ENCODE measurements around the gene TRPM2. TPM values are rescaled to one million over a fixed set of nuclear protein-coding genes. Genes with fewer than 3 reads are reported as not detected.

TRPM2 gene
- total RNA-seq, 4 donors from 2014 or later: 1.6 to 3.5 (median 2.7) TPM

DNA sequence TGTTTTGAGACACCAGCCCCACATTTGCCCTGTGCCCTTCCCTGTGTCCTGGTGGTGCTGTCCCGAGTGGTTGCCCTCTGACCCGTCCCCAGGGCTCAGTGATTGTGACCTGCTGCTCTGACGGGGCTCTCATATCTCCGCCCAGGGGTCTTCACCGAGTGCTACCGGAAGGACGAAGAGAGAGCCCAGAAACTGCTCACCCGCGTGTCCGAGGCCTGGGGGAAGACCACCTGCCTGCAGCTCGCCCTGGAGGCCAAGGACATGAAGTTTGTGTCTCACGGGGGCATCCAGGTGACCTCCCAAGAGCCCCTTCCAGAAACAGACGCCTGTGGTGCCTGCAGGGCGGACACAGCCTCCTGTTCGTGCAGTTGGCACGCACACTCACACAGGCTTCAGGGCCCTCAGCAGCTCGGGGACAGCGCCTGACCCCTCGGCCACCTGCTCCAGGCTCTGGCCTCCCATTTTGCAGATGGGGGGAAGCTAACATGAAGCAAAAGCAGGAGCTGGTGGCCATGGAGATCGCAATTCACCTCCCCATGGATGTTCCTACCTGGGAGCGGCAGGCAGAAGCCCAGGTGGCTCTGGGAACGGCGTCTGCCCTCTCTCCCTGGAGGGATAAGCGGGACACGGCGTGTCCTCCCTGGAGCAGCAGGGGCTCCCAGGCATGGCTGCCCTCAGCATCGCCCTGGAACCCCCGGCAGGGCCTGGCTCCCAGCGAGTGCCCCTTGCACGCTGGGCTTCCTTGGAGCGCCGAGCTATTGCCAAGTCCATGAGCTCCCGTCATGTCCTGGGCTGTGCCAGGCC lies 45.9 kb downstream of the TRPM2 start:
- no peak for DNase-seq (ENCODE audit: extremely low spot score)
- 79% methylated on average over 28 of the region's 33 CpGs for WGBS
- H3K27ac ChIP-seq (replicated peaks in 1 of 4): no peak overlapping the region
- H3K36me3 ChIP-seq: no peaks in the 10 kb centered on the region
- H3K4me3 ChIP-seq: no peak overlapping the region
- intact Hi-C loops (cut with DNase I): no loop called here
- H3K9me3 ChIP-seq: no peaks in the 10 kb centered on the region
- H3K4me1 ChIP-seq: no peaks in the 10 kb centered on the region
- TF ChIP-seq POLR2AphosphoS5 (IDR thresholded peaks at IDR 0.05) (no peak), EP300 (IDR thresholded peaks at IDR 0.05) (no peak), POLR2A (IDR thresholded peaks at IDR 0.05; ENCODE audit: low read depth) (no peak)
- TF ChIP-seq, protein P1, sequence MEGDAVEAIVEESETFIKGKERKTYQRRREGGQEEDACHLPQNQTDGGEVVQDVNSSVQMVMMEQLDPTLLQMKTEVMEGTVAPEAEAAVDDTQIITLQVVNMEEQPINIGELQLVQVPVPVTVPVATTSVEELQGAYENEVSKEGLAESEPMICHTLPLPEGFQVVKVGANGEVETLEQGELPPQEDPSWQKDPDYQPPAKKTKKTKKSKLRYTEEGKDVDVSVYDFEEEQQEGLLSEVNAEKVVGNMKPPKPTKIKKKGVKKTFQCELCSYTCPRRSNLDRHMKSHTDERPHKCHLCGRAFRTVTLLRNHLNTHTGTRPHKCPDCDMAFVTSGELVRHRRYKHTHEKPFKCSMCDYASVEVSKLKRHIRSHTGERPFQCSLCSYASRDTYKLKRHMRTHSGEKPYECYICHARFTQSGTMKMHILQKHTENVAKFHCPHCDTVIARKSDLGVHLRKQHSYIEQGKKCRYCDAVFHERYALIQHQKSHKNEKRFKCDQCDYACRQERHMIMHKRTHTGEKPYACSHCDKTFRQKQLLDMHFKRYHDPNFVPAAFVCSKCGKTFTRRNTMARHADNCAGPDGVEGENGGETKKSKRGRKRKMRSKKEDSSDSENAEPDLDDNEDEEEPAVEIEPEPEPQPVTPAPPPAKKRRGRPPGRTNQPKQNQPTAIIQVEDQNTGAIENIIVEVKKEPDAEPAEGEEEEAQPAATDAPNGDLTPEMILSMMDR (IDR thresholded peaks at IDR 0.05): no peak
- H3K27me3 ChIP-seq: peaks cover 0 to 29% (median 0%) of the 10 kb centered on the region in 4 donors

DNA sequence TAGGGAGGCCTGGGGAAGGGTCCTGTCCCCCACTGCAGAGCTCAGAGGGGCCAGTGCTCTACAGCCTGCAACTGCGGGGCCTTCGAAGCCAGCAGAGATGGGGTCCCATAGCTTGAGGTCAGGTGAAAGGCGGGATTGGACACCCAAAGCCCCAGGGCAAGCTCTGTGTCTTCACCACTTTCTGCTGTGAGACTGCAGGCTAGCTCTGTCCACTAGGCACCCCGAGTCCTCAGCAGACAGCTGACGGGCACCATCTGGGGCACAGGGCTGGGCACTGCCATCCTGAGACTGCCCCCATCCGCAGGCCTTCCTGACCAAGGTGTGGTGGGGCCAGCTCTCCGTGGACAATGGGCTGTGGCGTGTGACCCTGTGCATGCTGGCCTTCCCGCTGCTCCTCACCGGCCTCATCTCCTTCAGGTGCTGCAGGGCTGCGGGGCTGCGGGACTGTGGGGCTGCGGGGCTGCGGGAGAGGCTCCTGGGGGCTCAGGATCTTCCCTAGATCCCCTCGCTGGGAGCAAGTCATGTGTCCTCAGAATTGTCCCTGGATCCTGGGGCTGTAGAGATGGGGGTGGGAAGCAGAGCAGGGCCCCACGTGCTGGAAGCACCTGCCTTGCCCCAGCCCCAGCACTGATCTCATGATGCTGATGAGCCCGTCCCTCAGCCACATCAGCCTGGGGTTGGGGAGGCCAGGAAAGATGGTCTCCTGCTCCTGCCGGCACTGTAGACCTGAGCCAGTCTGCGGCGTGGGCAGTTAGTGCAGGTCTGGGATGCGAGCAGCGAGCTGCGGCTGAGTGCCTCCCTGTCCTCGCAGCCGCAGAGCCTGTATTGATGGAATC lies 46.8 kb downstream of the TRPM2 start:
- no peaks in the 10 kb centered on the region for H3K36me3 ChIP-seq
- H3K9me3 ChIP-seq: no peaks in the 10 kb centered on the region
- TF ChIP-seq EP300 (IDR thresholded peaks at IDR 0.05): no peak
- TF ChIP-seq POLR2AphosphoS5 (IDR thresholded peaks at IDR 0.05): no peak
- TF ChIP-seq POLR2A (IDR thresholded peaks at IDR 0.05; ENCODE audit: low read depth): no peak
- TF ChIP-seq, protein P1 (IDR thresholded peaks at IDR 0.05): no peak
- H3K4me3 ChIP-seq: no peak overlapping the region
- intact Hi-C loops (cut with DNase I): no loop called here
- peaks cover 0 to 23% (median 0%) of the 10 kb centered on the region in 4 donors for H3K27me3 ChIP-seq
- no peak overlapping the region for H3K27ac ChIP-seq (replicated peaks in 1 of 4)
- no peak for DNase-seq (ENCODE audit: extremely low spot score)
- H3K4me1 ChIP-seq: no peaks in the 10 kb centered on the region
- WGBS: 90% methylated on average over 4 of the region's 25 CpGs

DNA sequence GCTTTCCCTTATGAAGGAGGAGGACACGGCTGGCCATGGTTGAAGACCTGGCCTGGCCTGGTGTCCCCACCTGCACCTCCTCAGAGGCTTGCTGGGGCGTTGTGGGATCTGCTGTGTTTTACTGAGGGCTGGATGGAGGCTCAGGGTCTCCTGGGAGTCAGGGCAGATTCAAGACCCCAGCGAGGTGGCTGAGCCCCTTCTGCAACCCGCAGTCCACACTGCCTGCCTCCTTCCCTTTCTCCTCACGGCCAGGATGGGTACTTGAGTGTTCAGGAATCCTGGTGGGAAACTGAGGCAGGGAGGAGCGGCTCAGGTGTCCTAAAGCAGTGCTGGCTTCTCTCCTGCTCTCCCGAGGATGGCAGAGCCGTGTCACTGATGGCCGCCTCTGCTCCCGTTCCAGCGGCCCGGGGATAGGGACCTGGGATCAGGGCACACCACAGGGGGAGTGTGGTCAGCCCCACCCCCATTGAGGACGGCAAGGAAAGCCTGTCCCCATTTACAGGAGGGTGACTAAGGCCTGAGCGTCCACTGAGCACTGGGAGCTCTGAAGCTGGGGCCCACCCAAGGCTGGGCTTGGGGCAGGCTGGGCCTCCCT lies 47.5 kb downstream of the TRPM2 start:
- no peak overlapping the region for H3K27ac ChIP-seq (replicated peaks in 1 of 4)
- H3K27me3 ChIP-seq: peaks cover 0 to 27% (median 0%) of the 10 kb centered on the region in 4 donors
- TF ChIP-seq EP300 (IDR thresholded peaks at IDR 0.05) (no peak), POLR2AphosphoS5 (IDR thresholded peaks at IDR 0.05) (no peak), POLR2A (IDR thresholded peaks at IDR 0.05; ENCODE audit: low read depth) (no peak)
- TF ChIP-seq, protein P1 (IDR thresholded peaks at IDR 0.05): no peak
- H3K9me3 ChIP-seq: no peaks in the 10 kb centered on the region
- no peak overlapping the region for H3K4me3 ChIP-seq
- no peaks in the 10 kb centered on the region for H3K4me1 ChIP-seq
- intact Hi-C loops (cut with DNase I): no loop called here
- no peaks in the 10 kb centered on the region for H3K36me3 ChIP-seq
- 86% methylated on average over 6 of the region's 14 CpGs for WGBS
- DNase-seq (ENCODE audit: extremely low spot score): no peak

DNA sequence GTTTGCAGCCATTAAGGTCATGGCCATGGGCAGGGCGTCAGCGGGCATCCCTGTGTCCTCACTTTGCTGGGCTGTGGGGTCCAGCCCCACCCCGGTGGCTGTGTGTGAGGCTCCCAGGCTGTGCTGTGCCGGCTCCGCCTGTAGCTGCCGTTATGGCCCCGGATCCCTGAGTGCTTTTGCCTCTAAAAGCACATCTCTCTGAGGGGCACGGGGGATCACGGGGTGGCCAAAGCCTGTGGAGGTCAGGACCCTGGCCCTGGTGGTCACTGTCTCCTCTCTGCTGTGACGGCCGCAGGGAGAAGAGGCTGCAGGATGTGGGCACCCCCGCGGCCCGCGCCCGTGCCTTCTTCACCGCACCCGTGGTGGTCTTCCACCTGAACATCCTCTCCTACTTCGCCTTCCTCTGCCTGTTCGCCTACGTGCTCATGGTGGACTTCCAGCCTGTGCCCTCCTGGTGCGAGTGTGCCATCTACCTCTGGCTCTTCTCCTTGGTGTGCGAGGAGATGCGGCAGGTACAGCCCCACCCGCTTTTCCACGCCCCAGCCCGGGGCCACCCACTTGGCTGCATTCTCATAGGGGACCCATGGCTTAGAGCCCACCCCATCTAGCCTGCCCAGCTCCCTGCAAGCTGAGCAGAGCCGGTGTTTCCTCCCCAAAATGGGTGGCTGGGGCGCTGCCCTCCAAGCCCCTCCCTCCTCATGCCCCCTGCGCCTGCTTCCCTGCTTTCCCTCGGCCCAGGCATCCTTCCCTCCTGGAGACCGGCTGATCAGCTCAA lies 48.2 kb downstream of the TRPM2 start:
- H3K4me1 ChIP-seq: no peaks in the 10 kb centered on the region
- peaks cover 0 to 34% (median 0%) of the 10 kb centered on the region in 4 donors for H3K27me3 ChIP-seq
- no peaks in the 10 kb centered on the region for H3K36me3 ChIP-seq
- no peak for DNase-seq (ENCODE audit: extremely low spot score)
- H3K27ac ChIP-seq (replicated peaks in 1 of 4): no peak overlapping the region
- no peak for TF ChIP-seq POLR2A (IDR thresholded peaks at IDR 0.05; ENCODE audit: low read depth)
- intact Hi-C loops (cut with DNase I): no loop called here
- no peaks in the 10 kb centered on the region for H3K9me3 ChIP-seq
- no peak overlapping the region for H3K4me3 ChIP-seq
- 87% methylated on average over 24 of the region's 32 CpGs for WGBS
